ENCODE results near the gene PRRX1.

Gene PRRX1

GRCh38 chr1:170660281-170660713, 3.6 kb upstream of the PRRX1 start:
- TF ChIP-seq CTCF (conservative IDR thresholded peaks at IDR 0.05), result no peak
- TF ChIP-seq ZFX (IDR thresholded peaks at IDR 0.05), result no peak
- H3K27ac ChIP-seq, result no peak overlapping the region

GRCh38 chr1:170660871-170661645, 2.9 kb upstream of the PRRX1 start:
- TF ChIP-seq ZFX (IDR thresholded peaks at IDR 0.05) (no peak), CTCF (conservative IDR thresholded peaks at IDR 0.05) (no peak)
- H3K27ac ChIP-seq, result no peak overlapping the region

- H3K27ac ChIP-seq, result no peak overlapping the region
- TF ChIP-seq CTCF (conservative IDR thresholded peaks at IDR 0.05), result no peak
- TF ChIP-seq ZFX (IDR thresholded peaks at IDR 0.05), result no peak
Measured at GRCh38 chr1:170661646-170662411, 2.1 kb upstream of the PRRX1 start.

GRCh38 chr1:170662561-170663403, 1.1 kb upstream of the PRRX1 start:
- no peak overlapping the region for H3K27ac ChIP-seq
- no peak for TF ChIP-seq CTCF (conservative IDR thresholded peaks at IDR 0.05)
- no peak for TF ChIP-seq ZFX (IDR thresholded peaks at IDR 0.05)

- TF ChIP-seq ZFX (IDR thresholded peaks at IDR 0.05) (no peak), CTCF (conservative IDR thresholded peaks at IDR 0.05) (no peak)
- no peak overlapping the region for H3K27ac ChIP-seq
Measured at GRCh38 chr1:170663404-170664092, 383 bp upstream of the PRRX1 start.

GRCh38 chr1:170664828-170665612, 1.1 kb downstream of the PRRX1 start:
- no peak overlapping the region for H3K27ac ChIP-seq
- TF ChIP-seq ZFX (IDR thresholded peaks at IDR 0.05), result no peak
- TF ChIP-seq CTCF (conservative IDR thresholded peaks at IDR 0.05), result no peak
